DOHH2 (cell line): ENCODE results near the gene SCYL1.
A peak's percentile ranks its signal among the peaks of the same experiment; 100 is the strongest.

ENCODE experiments used
- H3F3A ChIP-seq: fragments of 200-600 bp; sonication (generic), shearing (Covaris generic); 2 replicates; pipeline ENCODE4 v1.6.0; 2016; ENCODE audit warnings: antibody characterized with exemption, mild to moderate bottlenecking; ENCODE audit not compliant: control insufficient read depth, insufficient read depth
- H3K27ac ChIP-seq: fragments of 200-600 bp; sonication (generic); 2 replicates; pipeline ENCODE4 v1.5.1; 2014; ENCODE audit warnings: low read depth, mild to moderate bottlenecking, low read length, moderate library complexity
- H3K27me3 ChIP-seq: fragments of 200-600 bp; sonication (generic); 2 replicates; pipeline ENCODE4 v1.6.1; 2014; ENCODE audit warnings: mild to moderate bottlenecking, low read length, mixed read lengths; ENCODE audit not compliant: control insufficient read depth
- H3K36me3 ChIP-seq: fragments of 200-600 bp; sonication (generic); 2 replicates; pipeline ENCODE4 v1.6.1; 2014; ENCODE audit warnings: mild to moderate bottlenecking, low read length, moderate library complexity, mixed read lengths; ENCODE audit not compliant: control insufficient read depth
- H3K4me1 ChIP-seq: fragments of 200-600 bp; sonication (generic); 2 replicates; pipeline ENCODE4 v1.6.1; 2014; ENCODE audit warnings: mild to moderate bottlenecking, low read length, mixed read lengths; ENCODE audit not compliant: control insufficient read depth
- H3K4me2 ChIP-seq: fragments of 200-600 bp; sonication (generic); 2 replicates; pipeline ENCODE4 v1.6.0; 2014; ENCODE audit warnings: mild to moderate bottlenecking, low read length, moderate library complexity
- H3K4me3 ChIP-seq: fragments of 200-600 bp; sonication (generic); 2 replicates; pipeline ENCODE4 v1.5.1; 2014; ENCODE audit warnings: mild to moderate bottlenecking, low read length, mixed read lengths
- H3K79me2 ChIP-seq: fragments of 200-600 bp; sonication (generic); 2 replicates; pipeline ENCODE4 v1.6.1; 2014; ENCODE audit warnings: mild to moderate bottlenecking, low read length, mixed read lengths; ENCODE audit not compliant: control insufficient read depth
- H3K9me2 ChIP-seq: fragments of 200-600 bp; sonication (generic); replicated peaks from 2 replicates; pipeline ENCODE4 v1.6.1; 2014; ENCODE audit warnings: mild to moderate bottlenecking, low read length, mixed read lengths; ENCODE audit not compliant: control insufficient read depth
- H3K9me3 ChIP-seq: fragments of 200-600 bp; sonication (generic); 2 replicates; pipeline ENCODE4 v1.6.1; 2014; ENCODE audit warnings: antibody characterized with exemption, low read length, mixed read lengths; ENCODE audit not compliant: control insufficient read depth, insufficient read depth
- H4K20me1 ChIP-seq: fragments of 200-600 bp; sonication (generic); 2 replicates; pipeline ENCODE4 v1.6.0; 2014; ENCODE audit warnings: low read depth, mild to moderate bottlenecking, antibody characterized with exemption, low read length, moderate library complexity; ENCODE audit not compliant: control insufficient read depth, insufficient read depth
- CTCF ChIP-seq: fragments of 200-600 bp; sonication (generic); IDR thresholded peaks from one replicate; pipeline ENCODE4 v1.5.1; 2014; ENCODE audit warnings: antibody characterized with exemption, mild to moderate bottlenecking, low read depth, low read length; ENCODE audit not compliant: poor library complexity, severe bottlenecking
- EZH2phosphoT487 ChIP-seq: fragments of 200-600 bp; sonication (generic); IDR thresholded peaks from 2 replicates; pipeline ENCODE4 v1.6.1; 2017; ENCODE audit warnings: borderline replicate concordance, mild to moderate bottlenecking, antibody characterized with exemption, low read length, moderate library complexity, mixed read lengths

SCYL1 gene

GRCh38 chr11:65504674-65505465, 20.0 kb upstream of the SCYL1 start:
- Histone ChIP-seq H3K4me1 (peaks cover 74% of the 10 kb centered on the region), H3K4me2 (peak overlapping the region; percentile 92), H3K27ac (peak overlapping the region; percentile 99), H3K36me3 (peaks cover 69% of the 10 kb centered on the region), H3K9me2 (no peaks in the 10 kb centered on the region), H3K9me3 (no peaks in the 10 kb centered on the region), H3K79me2 (peaks cover 65% of the 10 kb centered on the region), H3K27me3 (no peaks in the 10 kb centered on the region), H4K20me1 (peaks cover 41% of the 10 kb centered on the region), H3K4me3 (peak overlapping the region; percentile 85), H3F3A (peaks cover 93% of the 10 kb centered on the region)
- TF ChIP-seq CTCF, result no peak
- no peak for TF ChIP-seq EZH2phosphoT487

GRCh38 chr11:65505466-65506289, 19.2 kb upstream of the SCYL1 start:
- H3K4me1 ChIP-seq, result peaks cover 80% of the 10 kb centered on the region
- peaks cover 57% of the 10 kb centered on the region for H3K79me2 ChIP-seq
- H3F3A ChIP-seq, result peaks cover 88% of the 10 kb centered on the region
- no peaks in the 10 kb centered on the region for H3K27me3 ChIP-seq
- H3K9me3 ChIP-seq, result no peaks in the 10 kb centered on the region
- peaks cover 35% of the 10 kb centered on the region for H4K20me1 ChIP-seq
- H3K36me3 ChIP-seq, result peaks cover 61% of the 10 kb centered on the region
- H3K4me2 ChIP-seq, result peak overlapping the region; percentile 92
- TF ChIP-seq EZH2phosphoT487 (no peak), CTCF (no peak)
- H3K4me3 ChIP-seq, result peak overlapping the region; percentile 85
- H3K9me2 ChIP-seq, result no peaks in the 10 kb centered on the region
- H3K27ac ChIP-seq, result peak overlapping the region; percentile 99

GRCh38 chr11:65506290-65506771, 18.6 kb upstream of the SCYL1 start:
- Histone ChIP-seq H3K27me3 (no peaks in the 10 kb centered on the region), H3K4me3 (peak overlapping the region; percentile 85), H3K79me2 (peaks cover 50% of the 10 kb centered on the region), H3K4me1 (peaks cover 84% of the 10 kb centered on the region), H3K27ac (peak overlapping the region; percentile 99), H3K36me3 (peaks cover 54% of the 10 kb centered on the region), H4K20me1 (peaks cover 29% of the 10 kb centered on the region), H3F3A (peaks cover 81% of the 10 kb centered on the region), H3K9me3 (no peaks in the 10 kb centered on the region), H3K9me2 (no peaks in the 10 kb centered on the region), H3K4me2 (peak overlapping the region; percentile 92)
- TF ChIP-seq EZH2phosphoT487 (no peak), CTCF (no peak)
